K562 (cell line): ENCODE data around the gene KCNK1. TPM values are rescaled to one million over a fixed set of nuclear protein-coding genes. Genes with fewer than 3 reads are reported as not detected.

Experiments
- CBX1 ChIP-seq: sonication (generic); IDR thresholded peaks from 2 replicates; pipeline ENCODE4 v1.6.1; 2016; ENCODE audit warnings: antibody characterized with exemption, low read depth, mild to moderate bottlenecking
- MBD1 ChIP-seq: fragments of 250-450 bp; sonication (Bioruptor Pico); IDR thresholded peaks from 2 replicates; pipeline ENCODE4 v1.8.0; 2022; ENCODE audit warnings: inconsistent platforms
- MLLT1 ChIP-seq, 2 experiments: fragments of 450-650 bp; IDR thresholded peaks; 2 replicates each; pipeline ENCODE4 v1.6.1; 2016
- MTA3 ChIP-seq: fragments of 450-650 bp; formaldehyde crosslinking; IDR thresholded peaks from 2 replicates; pipeline ENCODE4 v1.6.1; 2017; ENCODE audit warnings: mild to moderate bottlenecking, borderline replicate concordance
- PCBP2 ChIP-seq: fragments of 200-400 bp; formaldehyde crosslinking; IDR thresholded peaks from 2 replicates; pipeline ENCODE4 v1.6.1; 2018; ENCODE audit warnings: low read length, low read depth, mild to moderate bottlenecking, moderate library complexity; ENCODE audit not compliant: poor library complexity, severe bottlenecking
- RAD51 ChIP-seq: fragments of 450-650 bp; IDR thresholded peaks from 2 replicates; pipeline ENCODE4 v1.7.1; 2016; ENCODE audit warnings: low read depth, mild to moderate bottlenecking, borderline replicate concordance
- SIN3A ChIP-seq, 2 experiments: fragments of 150-350 bp in 1 of 2; IDR thresholded peaks; 2 replicates each; pipeline ENCODE4 v1.6.1; 2011 to 2016; ENCODE audit warnings: borderline replicate concordance in 2 of 2, low read depth in 2 of 2, low read length in 2 of 2, mild to moderate bottlenecking in 2 of 2, moderate library complexity in 2 of 2; ENCODE audit not compliant: control insufficient read depth in 1 of 2
- ZHX1 ChIP-seq: fragments of 150-350 bp; conservative IDR thresholded peaks from 2 replicates; pipeline ENCODE4 v1.6.1; 2014; ENCODE audit warnings: low read length
- ZNF121 ChIP-seq: sonication (generic); formaldehyde crosslinking; conservative IDR thresholded peaks from 2 replicates; pipeline ENCODE4 v1.8.0; 2022; ENCODE audit warnings: missing genetic modification reagents
- ZNF347 ChIP-seq: fragments of 450-650 bp; formaldehyde crosslinking; IDR thresholded peaks from 2 replicates; pipeline ENCODE4 v1.4.0; 2020; ENCODE audit warnings: low read depth, mild to moderate bottlenecking, moderate library complexity
- polyA plus RNA-seq, 8 experiments: library from polyadenylated mRNA; depleted of rRNA in 4 of 8; stranded (reverse) in 5 of 8; unstranded in 3 of 8; fragments of >200 nt; fragmentation: Nextera tagmentation in 2 of 8; fragmentation: Illumina TruSeq in 1 of 8; extraction: Ambion mirVana in 2 of 8; extraction: Trizol in 1 of 8; gene quantifications; 2 replicates each; pipeline versions ENCODE4 v1.2.1 to v1.2.3, GENCODE V29; 2011 to 2014; ENCODE audit warnings: inconsistent platforms in 1 of 8, missing spikeins in 1 of 8
- total RNA-seq, 7 experiments: library from RNA; depleted of rRNA in 6 of 7; stranded (reverse); fragments of >200 nt in 6 of 7; fragmentation: Illumina TruSeq in 2 of 7; extraction: Trizol in 2 of 7; gene quantifications; 2 replicates each; pipeline versions ENCODE4 v1.2.1 to v1.2.3, GENCODE V29; 2011 to 2021; ENCODE audit warnings: low replicate concordance in 1 of 7

The KCNK1 gene
- total and polyA plus RNA-seq, 9 of the 15 experiments (the other 6 are each of a cell fraction or from before 2014, with no cell fraction given) = 3.1 to 22.7 (median 6.0) TPM

GRCh38 chr1:233614743-233615521 is 1.0 kb downstream of the KCNK1 start (continued):
- TF ChIP-seq MTA3 (no peak), ZHX1 (no peak), CBX1 (no peak), SIN3A (IDR thresholded peaks at IDR 0.05; ENCODE audit: borderline replicate concordance in 2 of 2, control insufficient read depth in 1 of 2, low read depth in 2 of 2, low read length in 2 of 2) (no peak), PCBP2 (no peak), MLLT1 (IDR thresholded peaks at IDR 0.05) (no peak; a peak in 1 of 4 replicates), RAD51 (no peak), ZNF347 (CRISPR knock-in tag) (no peak), MBD1 (0 out of 2 replicates have a peak, but pooled peaks have one; percentile 47), ZNF121 (no peak)
